ENCODE measurements around the gene GPR25. TPM values are rescaled to one million over a fixed set of nuclear protein-coding genes. Genes with fewer than 3 reads are reported as not detected.
"Not testable (repeated sequence)": the region's sequence is repeated elsewhere in the genome, so short reads cannot be mapped to it uniquely, and the experiment has no call there.

GPR25 gene
- total RNA-seq, 1 donor from 2014 or later, result not detected

GRCh38 chr1:200895443-200895789 is 22.6 kb downstream of the GPR25 start:
- DNase-seq, result no peak

DNA sequence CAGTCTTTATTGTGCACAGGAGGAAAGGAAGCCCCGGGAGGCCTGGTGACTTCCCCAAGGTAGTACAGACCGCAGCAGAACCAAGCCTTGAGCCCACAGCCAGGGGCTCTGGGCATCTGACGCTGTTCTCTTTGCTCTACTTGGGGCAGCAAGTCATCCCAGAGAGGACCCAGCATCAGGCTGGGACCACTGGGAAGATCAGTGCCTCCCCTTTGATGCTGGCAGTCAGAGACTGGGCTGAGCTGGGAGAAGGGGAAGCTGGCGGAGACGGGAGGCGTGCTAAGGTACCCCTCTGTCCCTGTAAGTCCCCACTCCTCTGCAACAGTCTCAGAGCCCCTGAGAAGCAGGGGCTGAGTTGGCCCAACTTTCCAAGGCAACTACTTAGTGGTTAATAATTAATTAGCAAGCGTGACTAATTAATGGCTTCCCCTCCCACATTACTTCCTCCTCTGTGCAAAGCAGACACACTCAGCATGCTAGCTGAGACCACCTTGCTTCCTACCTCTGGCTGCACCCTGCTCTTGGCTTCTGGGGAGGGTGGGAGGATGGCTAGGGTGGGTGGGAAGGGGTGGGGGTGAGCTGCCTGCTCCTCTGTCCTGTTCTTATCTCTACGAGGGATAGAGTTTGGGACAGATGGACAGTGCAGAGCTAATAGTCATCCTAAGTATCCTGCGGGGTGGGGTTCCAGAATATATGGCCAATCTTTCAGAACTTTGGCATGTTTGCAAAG is 23.2 kb downstream of the GPR25 start:
- DNase-seq, result no peak

DNA sequence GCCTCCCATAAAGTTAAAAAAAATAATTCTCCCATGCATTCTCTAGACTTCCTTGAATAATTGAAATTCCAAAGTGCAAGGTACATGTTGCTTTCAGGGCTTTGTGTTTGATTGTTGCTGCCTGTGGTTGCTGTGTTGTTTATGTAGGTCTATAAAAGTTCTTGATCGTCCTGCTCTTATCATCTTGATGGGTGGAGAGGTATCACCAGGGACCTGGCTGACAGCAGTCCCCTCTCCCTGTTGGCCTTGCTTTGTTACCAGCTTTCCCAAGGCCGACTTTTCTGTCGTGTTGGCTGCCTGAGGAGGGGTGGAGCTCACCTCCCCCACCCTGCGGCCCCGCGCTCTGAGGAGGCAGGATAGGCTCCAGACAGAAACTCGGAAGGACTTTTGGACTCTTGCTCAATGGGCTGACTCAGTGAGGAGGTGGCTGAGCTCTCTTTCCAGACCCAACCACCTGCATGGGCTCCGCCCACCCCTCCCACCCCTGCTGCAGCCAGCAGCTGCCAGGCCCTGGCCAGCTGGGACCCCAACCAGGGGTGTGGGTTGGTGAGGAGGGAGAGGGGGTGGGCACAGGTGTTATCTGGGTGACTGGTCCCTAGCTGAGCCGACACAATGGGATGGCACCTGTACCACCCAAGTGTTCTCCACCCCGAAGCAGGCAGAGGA is 23.9 kb downstream of the GPR25 start:
- no peak for DNase-seq

- DNase-seq, result no peak
Observed at GRCh38 chr1:200897259-200897658, 24.5 kb downstream of the GPR25 start.

- DNase-seq, result no peak
Observed at GRCh38 chr1:200899015-200899386, 26.2 kb downstream of the GPR25 start.

GRCh38 chr1:200899451-200899915 is 26.7 kb downstream of the GPR25 start:
- no peak for DNase-seq

- DNase-seq, result no peak
Observed at GRCh38 chr1:200899954-200900867, 27.4 kb downstream of the GPR25 start.

DNA sequence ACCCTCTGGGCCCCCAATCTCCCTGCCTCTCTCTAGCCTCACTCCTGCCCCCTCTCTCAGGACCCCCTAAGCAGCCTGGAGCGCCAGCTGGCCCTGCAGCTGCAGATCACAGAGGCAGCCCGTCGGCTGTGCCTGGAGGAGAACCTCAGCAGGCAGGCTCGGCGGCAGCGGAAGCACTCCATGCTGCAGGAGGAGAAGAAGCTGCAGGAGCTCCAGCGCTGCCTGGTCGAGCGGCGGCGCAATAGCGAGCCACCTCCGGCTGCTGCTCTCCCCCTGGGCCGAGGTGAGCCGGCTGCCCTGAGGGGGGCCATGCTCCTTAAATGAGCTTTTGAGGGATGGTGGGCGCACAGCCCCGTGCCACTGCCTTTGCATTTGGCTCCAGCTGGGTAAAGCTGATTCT is 28.1 kb downstream of the GPR25 start:
- DNase-seq, result no peak

DNA sequence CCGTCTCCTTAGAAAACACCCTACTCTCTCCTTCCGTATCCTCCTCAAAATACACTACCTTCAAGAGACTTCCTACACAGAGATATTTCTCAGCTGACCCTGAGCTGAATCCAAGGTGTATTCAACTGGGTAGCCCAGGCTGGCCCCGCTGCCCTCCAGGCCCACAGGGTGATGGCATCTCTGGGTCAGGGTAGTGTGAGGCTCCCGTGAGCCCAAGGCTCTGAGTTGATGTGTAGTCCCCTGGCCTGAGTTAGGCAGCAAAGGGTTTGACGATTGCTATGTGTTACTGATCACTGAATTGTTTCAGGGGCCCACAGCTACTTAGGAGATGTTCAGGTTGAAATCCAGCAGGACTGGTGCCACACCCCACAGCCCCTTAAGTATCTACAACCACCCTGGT is 28.6 kb downstream of the GPR25 start:
- no peak for DNase-seq

- no peak for DNase-seq
Observed at GRCh38 chr1:200901796-200902444, 29.1 kb downstream of the GPR25 start.

DNA sequence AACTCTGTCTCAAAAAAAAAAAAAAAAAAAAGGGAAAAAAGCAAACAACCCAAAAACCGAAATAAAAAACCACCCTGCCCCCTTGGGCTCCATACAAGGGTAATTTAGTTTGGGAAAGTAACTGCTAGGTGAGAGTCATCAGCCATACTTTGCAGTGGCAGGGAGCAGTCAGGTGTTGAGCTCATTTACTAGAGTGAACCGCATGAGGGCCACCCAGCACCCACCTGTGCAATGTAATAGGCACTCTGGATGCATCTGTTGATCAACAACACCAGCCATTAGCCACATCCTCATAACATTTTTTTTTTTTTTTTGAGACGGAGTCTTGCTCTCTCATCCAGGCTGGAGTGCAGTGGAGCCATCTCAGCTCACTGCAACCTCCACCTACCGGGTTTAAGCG is 31.0 kb downstream of the GPR25 start:
- no peak for DNase-seq

DNA sequence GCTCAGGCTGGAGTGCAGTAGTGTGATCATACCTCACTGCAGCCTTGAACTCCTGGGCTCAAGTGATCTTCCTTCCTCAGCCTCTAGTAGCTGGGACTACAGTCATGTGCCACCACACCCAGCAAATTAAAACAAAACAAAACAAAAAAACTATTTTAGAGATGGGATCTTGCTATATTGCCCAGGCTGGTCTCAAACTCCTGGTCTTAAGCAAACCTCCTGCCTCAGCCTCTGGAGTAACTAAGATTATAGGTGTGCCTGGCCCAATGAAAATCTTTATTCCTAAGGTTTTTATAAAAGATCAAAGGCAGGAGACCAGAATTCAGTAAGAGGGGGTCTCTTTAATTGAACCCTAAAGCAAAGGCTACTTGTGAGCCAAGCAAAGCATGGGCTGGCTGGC is 32.0 kb downstream of the GPR25 start:
- DNase-seq, result no peak

GRCh38 chr1:200905411-200906052 is 32.8 kb downstream of the GPR25 start:
- no peak for DNase-seq

DNA sequence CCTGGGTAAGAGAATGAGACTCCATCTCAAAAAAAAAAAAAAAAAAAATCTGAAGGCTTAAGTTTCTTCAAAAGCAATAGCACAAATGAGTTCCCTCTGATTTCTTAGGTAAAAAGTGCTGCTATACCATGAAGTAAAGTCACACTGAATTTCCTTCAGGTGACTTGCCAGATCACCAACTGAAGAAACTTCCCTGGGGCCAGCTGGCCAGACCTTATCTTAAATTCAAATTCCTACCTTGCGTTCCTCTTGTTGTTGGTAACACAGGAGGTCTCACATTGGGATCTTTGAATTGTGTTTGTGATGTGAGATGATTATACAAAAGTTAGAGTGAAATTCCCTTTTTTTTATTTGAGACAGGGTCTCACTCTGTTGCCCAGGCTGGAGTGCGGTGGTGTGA is 33.7 kb downstream of the GPR25 start:
- DNase-seq, result no peak

DNA sequence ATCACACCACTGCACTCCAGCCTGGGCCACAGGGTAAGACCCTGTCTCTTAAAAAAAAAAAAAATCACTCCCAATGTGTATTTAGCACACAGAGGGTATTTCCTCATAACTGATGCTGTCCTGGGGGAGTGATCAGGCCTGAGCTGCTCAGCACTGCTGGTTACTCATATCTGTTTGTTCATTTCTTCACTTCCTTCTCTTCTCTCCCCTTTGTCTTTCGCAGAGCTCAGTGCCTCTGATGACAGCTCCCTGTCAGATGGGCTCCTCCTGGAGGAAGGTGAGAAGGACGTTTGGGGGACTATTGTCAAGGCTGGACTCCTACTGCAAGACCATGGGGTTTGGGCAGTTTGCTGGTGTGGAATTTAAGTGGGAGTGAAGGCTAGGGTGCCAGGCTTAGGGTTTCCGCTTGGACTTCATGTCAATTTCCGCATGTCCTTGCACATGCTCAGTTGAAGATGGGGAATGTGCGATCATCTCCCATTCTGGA is 34.9 kb downstream of the GPR25 start:
- no peak for DNase-seq

DNA sequence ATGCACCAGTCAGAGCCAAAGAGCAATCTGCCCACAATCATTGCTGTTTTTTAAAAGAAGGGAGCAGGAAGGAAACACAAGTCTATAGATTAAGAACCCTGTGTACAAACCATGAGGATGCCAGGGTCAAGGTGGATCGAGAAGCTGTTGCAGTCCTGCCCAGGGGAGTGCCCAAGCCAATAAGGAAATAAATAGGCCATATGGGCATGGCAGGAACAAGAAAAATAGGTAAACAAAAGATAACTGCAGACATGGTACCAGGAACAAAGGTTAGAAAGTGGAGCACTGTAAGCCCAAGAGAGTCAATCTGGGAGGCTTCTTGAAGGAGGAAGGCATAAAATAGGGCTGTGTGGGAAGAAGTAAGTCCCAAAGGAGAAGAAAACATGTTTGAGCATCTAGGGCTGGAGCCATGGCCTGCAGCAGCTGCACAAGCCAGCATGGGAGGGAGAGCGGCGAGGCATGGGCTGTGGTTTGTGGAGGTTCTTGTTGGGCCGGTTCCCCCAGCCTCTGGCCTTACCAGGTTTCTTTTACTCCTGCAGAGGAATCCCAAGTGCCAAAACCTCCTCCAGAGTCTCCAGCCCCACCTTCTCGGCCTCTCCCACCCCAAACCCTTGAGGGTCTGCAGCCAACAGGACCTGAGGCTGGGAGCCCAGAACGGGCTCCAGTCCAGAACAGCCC is 35.5 kb downstream of the GPR25 start:
- DNase-seq, result no peak

DNA sequence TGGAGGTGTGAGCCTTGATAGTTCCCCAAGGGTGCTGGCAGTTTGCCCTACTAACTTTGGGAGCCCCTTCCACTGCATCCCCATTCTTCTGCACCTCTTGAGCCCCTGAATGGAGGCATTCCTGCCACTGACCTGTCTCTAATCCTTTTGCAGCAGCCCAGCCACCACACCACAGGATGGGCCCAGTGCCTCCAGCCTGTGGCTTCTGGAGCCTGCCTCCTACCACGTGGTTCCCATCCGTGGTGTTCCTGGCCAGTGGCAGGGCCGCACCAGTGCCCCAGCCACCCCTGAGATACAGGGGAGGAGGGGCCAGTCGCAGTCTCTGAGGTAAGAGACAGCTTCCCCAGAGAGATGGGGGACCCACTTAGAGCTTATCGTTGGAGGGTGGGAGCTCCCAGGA is 36.3 kb downstream of the GPR25 start:
- no peak for DNase-seq

GRCh38 chr1:200909757-200910239 is 37.0 kb downstream of the GPR25 start:
- DNase-seq, result no peak

DNA sequence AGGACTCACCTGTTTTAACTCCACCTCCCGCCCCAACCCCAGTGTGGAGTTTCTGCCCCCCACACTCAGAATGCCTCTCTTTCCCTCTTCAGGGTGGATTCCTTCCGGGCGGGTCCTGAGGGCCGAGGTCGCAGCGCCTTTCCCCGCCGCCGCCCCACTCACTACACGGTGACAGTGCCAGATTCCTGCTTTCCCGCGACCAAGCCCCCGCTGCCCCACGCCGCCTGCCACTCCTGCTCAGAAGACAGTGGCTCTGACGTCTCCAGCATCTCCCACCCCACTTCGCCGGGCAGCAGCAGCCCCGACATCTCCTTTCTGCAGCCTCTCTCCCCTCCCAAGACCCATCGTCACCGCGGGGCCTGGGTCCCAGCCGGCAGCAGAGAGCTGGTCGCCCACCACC is 38.6 kb downstream of the GPR25 start:
- DNase-seq, result no peak

DNA sequence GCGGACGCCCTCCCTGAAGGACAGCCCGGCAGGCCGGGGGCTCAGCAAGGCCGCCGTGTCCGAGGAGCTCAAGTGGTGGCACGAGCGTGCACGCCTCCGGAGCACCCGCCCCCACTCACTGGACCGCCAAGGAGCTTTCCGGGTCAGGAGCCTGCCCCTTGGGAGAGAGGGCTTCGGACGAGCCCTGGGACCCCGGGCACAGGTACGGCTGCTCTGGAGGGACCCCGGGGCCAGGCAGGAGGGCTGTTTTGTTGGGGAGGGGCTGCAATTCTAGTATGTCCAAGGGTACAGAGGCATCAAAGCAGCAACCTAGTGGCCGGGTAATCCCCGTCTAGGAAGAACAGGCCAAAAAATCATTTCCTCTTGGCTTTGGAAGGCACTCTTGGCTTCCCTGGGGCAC is 39.2 kb downstream of the GPR25 start:
- DNase-seq, result not testable (repeated sequence)

GRCh38 chr1:200912737-200913407 is 40.1 kb downstream of the GPR25 start:
- no peak for DNase-seq
